ENCODE results near the gene NRSN1.

- TF ChIP-seq CTCF (IDR thresholded peaks at IDR 0.05) (no peak), EP300 (IDR thresholded peaks at IDR 0.05) (no peak)
These were observed 25.8 kb upstream of the NRSN1 start for GRCh38 chr6:24100024-24100769.

Measured in sigmoid colon (tissue), 4 donors.